HG03045 (cell line): ENCODE results near the gene OPCML.

Experiments used
- ATAC-seq: cut with Tn5 transposase; IDR thresholded peaks from one replicate; pipeline ENCODE4 v1.9.1; 2021; ENCODE audit warnings: mild to moderate bottlenecking, moderate library complexity; ENCODE audit not compliant: unreplicated experiment

The OPCML gene

DNA sequence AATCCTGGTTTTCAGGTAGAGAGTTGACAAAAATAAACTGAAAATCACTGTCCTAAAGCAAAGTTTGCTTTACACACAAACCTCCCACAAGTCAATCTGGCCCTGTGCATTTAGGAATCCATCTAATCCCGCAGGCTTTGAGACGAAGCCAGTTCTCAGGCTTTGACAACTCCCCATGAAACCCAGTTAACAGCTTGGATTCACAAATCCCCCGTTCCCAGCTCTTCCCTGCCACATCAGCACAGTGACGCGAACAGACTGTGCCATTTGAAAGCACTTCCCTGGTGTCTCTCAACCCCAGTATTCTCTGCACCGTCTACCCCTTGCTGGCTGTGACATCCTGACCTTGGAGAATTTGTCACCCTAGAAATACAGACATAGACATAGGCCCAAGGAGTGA is 117.8 kb downstream of the OPCML start:
- no peak for ATAC-seq

DNA sequence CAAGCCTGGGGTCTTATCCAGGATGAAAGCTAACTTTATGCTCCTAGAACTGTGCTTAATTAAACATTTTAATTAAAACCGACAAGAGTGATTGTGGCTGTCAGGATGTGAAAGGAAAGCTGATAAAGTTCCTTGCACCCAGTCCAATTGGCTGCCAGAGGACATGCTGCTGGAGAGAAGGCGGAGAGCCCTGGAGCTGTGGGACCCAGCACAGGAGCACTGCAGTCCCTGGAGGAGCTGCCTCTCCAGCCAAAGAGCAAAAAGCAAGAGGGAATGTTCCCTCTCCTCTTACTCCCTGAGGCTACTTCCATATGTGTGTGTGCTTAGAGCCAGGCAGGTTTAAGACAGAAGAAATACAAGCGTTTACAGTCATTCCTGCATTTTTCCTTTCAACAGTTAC is 118.6 kb downstream of the OPCML start:
- no peak for ATAC-seq

DNA sequence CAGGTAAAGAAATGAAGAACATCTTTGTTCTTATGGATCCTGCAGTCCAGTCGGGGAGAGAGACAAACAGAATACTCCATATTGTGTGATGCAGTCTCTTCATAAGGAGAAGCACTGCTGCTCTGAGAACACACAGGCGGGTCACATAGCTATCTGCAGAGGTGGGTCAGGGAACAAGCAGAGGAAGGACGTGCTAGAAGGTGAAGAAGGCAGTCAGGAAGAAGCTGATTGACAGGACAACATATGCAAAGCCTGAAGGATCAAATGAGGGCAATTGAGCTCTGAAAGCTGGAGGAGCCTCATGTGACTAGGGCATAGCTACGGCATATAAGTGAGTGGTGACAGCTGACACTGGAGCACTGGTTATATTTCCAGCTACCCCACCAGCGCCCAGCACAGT is 122.5 kb downstream of the OPCML start:
- ATAC-seq, result no peak

DNA sequence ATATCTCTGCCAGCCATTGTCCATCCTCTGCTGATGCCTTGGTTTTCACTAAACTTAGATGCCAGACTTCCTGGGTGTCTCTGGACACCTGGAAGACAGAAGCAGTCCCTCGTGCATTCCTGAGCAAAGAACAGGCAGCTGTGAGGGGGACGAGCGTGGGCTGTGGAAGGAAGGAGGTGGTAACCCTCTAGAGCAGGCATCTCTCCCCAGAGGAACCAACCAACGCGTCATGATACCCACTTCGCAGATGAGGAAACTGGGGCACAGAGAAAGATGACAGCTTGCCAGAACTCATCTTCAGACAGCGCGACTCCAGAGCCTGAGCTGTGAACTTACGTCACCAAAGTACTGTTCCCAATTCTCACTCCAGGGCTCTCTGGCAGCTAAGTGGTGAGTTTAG is 123.4 kb downstream of the OPCML start:
- no peak for ATAC-seq

DNA sequence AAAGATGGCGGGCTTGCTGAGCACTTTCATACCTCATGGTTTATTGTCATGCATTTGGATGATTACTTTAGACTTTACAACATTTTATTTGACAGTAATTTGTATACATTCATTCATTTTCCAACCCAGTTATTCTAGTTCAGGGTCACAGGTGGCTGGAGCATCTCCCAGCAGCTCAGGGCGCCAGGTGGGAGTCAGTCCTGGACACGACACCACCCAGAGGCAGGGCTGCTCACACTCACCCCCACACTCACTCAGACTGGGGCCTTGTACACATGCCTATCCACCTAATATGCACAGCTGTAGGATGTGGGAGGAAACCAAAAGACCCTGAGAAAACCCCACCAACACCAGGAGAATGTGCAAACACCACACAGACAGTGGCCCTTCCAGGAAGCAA is 123.9 kb downstream of the OPCML start:
- no peak for ATAC-seq

DNA sequence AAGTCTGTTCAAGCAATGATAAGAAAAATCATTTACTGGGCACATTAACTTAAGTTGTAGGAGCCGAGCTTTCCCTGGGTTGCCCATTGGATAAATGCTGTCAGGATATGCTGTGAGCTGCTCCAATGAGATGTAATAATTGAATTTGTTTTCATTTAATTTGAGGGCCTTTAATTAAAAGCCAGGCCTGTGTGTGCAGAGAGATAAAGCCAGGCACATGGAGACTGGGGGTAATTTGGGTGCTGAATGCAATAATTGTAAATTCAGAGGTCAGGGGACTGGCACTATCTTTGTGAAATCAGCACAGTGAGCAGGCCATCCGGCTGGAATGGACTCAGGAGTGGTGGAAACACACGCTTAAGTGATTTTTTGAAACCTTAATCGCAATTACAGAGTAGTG is 125.8 kb downstream of the OPCML start:
- no peak for ATAC-seq

DNA sequence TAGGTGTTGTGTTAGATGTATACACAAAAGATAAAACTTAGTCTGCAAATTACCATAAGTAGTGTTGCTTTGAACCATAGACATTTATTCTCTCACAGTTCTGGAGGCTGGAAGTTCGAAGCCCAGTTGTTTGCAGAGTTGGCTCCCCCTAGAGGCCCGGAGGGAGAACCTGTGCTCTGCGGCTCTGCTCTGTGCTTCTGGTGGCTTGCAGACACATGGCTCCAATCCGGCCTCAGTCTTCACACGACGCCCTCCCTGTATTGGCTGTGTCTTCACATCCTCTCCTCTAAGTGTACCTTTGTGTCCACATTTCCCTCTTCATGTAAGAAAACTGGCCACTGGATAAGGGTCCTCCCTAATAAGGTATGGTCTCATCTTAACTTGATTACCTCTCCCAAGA is 128.4 kb downstream of the OPCML start:
- ATAC-seq, result no peak

DNA sequence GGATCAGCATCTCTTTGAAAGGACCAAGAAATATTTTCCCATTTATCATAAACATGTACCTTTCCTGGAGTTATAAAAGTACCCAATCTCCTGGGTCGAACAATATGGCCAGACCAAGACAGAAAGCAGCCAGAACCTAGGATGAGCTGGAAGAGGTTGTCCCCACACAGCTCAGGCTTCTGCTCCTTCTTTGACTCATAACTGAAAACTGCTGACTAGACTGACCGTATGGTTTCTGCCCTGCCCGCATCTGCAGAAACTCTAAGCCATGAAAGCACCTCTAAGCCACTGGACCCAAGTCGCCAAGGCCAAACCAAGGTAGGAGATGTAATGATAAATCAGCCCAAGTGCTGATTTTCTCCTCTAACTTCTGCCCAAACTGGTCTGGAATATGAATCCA is 129.8 kb downstream of the OPCML start:
- ATAC-seq, result no peak

DNA sequence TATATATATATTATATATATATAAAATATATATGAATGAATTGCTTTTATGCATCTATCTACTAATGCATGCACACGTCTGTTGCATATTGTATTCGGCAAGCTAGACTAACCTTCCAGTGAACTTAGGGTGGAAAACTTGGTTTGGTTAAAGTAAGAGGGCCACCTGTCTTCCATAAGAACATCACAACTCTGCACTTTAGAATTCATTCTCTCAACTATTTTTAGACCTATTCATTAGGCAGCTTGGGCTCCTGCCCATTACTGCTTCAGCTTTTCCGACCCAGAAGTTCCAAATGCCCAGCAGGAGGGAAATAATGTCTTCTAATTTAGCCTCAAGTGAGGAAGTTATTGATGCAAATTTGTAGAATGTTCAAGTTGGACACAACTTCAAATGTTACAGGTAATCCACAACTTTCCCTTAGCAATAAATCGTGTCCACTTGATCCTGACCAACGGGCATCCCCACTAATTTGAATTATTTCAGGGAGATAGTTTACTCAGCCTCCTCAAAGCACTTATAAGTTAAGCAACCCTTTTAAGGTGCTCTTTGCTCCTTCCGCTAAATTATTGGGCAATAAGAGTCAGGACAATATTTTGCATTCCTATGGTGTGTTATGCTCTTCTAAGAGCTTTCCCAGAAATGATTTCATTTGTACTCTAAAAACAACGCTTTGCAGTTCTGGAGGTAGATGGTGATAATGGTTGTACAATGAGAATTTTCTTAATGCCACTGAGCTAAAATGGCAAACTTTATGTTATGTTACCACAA is 132.3 kb downstream of the OPCML start:
- ATAC-seq, result no peak

DNA sequence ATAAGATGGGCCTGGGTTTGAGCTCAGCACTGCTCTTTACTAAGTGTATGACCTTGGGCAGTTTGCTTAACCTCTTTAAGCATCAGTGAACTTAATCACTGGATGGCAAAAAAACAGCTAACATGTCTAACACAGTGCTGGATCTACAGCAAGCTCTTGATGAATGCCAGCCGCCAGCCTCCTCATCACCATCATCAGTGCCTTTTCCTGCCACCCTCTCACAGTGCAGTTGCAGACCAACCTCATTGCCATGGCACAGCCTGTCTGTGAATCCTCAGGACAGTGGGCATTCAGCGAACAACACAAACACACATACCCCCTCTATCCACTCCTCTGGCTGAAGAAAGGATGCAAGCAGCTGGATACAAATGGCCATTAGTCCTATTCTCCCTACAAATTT is 133.0 kb downstream of the OPCML start:
- no peak for ATAC-seq

DNA sequence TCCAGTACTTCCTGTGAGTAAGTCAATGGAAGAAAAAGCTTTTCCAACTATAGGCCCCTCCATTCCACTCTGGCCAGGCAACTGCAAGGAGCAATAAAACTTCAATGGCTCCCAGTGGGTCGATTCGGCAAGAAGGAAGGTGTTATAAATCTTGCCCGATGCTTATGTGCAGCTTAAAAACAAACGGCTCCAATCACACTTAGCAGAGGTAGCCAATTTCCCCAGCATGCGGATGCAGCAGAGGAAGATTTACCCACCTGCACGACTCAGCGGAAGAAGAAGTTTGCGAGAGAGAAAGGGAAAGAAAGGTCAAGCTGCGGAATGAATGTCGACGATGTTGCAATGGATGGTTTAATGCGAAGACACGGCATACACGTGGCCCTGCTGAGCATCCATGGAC is 141.5 kb downstream of the OPCML start:
- ATAC-seq, result no peak

DNA sequence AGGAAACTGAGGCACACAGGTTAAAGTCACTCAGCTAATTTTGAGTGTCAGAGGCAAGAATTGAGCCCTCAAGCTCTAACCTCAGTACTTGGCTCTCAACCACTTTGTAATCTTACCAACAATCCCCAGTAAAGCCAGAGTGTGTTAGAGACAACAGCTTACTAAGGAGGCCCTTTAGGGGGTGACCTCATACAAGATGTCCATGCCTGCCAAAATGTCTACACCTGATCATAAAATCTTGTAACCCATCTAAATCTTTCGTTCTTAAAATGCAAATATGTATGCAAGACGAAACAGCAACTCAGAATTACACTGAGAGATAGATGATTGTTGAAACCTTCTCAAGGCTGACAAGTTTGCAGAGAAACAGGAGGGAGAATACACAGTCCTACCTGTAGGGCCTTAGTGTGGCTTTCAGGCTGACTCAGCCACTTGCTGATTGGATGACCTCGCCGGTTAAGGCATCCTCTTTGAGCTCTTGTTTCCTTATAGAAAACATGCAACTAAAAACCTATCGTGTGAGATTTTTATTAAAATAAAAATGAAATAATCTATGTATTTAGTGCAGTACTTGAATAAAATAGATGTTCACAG is 143.2 kb downstream of the OPCML start:
- no peak for ATAC-seq

DNA sequence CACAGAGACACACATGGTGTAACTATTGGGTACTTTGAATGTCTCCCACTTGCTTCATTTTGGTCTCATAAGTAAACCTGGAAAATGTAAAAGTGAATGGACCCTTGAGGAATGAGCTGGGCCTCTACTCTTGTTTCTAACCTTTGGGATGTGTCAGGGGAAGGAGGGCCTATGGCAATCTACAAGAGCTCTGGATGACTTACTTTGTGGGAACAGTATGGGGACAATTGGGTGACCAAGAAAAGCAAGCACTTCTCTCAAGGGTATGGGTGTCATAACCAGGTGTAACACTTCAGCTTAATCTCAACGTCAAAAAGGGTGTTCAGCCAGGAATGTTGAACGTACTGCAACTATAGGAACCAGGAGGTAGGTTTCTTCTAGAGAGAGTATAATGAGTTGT is 144.0 kb downstream of the OPCML start:
- no peak for ATAC-seq

DNA sequence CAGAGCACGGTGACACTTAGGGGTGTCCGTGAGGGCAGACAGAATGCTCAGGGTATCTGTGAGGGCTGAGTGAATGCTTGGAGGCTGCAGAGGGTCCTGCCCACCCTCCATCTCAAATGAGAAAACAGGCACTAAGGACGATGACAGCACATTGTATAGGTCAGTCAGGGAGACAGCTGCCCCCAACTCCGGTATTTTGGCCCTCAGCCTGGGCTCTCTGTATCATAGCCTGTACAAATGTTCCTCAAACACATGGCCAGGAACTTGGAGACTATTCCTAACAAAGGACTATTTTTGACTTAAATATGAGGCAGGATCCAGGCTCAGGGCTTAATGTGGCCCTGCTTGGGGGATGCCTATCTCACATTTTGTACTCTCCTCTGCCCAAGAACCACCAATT is 145.4 kb downstream of the OPCML start:
- ATAC-seq, result no peak

DNA sequence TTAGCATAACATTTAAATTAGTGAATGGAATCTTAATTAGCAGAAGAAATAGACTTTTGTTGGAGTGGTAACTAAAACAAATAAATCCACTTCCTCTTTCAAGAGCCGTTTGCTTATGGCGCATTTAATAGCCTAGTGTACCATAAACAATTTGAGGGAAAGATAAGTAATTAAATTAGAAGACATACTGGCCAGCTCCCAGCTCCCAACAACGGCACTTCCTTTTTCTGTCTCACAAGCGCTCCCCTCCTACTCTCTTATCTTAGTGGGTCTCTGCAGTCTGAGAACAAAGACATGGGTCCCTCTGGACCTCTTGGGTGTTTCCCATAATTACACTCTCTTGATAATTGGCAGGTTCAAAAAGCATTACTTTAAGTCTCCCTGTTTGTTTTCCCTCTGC is 146.0 kb downstream of the OPCML start:
- ATAC-seq, result no peak

DNA sequence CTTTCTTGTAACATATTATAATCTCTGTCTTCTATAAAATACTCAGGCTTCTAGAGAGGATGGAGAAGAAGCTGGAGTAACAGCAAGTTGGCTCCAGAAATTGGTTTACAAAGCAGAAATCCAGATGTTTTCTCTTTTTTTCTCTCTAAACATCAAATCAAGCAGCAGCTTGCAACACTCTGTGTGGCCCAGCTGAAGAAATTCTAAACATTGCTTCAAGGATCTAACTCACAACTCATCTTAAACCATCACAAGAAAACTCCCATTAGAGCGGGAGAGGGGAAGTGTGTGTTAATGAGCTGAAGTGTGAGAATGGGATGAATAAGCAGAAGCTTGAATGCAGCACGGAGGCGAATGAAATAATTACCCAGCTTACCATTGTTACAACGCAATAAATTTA is 146.5 kb downstream of the OPCML start:
- ATAC-seq, result no peak

DNA sequence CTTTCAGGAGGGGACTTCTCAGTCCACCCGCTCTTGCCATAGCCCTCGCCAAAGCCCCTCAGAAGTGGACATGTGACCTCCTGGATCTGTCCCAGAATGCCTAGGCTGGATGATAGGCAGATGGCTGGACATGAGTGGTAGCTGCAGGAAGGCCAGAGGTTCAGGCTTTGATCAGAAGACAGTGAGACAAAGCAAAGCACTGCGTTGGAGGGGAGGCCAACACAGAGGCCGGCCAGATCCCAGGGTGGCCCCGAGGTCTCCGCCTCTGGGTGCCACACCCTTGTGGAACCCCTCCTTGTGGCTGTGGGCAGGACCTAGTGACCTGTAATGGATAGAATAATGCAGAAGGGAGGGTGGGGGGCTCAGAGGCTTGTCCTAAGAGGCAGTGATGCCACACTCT is 147.6 kb downstream of the OPCML start:
- ATAC-seq, result no peak

DNA sequence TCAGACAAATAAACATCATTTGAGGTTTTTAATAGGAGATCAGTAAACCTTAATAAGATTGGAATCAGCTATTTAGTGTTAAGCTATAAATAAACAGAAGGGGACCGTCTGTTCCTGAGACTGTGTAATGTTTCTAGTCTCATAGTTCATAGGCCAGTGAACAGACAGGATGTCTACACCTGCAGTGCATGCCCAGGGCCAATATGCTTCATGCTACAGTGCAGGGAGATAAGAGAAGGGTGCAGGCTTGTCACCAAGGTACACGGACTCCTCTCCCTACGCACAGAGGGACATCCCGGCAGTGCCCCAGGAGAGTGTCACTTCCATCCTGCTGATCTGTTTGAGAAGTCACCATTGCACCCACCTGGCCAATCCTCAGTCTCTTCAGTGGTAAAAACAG is 148.6 kb downstream of the OPCML start:
- ATAC-seq, result no peak

DNA sequence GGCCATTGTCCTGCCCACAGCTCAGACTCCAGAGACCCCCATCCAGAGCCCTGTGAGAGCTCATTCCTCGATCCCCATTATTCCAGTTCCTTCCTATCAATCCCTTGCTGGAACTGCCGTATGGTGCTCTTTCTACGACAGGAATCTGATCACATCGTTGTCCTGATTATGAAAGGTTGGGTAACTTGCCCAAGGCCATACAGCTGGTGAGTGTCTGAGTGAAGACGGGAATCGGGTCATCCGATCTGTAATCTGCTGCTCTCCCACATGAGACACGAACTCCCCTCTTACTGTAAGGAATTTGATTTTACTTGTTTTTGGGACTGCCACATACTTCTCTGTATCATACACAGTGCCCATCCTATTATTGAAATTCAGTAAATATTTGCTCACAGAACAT is 149.1 kb downstream of the OPCML start:
- ATAC-seq, result no peak

DNA sequence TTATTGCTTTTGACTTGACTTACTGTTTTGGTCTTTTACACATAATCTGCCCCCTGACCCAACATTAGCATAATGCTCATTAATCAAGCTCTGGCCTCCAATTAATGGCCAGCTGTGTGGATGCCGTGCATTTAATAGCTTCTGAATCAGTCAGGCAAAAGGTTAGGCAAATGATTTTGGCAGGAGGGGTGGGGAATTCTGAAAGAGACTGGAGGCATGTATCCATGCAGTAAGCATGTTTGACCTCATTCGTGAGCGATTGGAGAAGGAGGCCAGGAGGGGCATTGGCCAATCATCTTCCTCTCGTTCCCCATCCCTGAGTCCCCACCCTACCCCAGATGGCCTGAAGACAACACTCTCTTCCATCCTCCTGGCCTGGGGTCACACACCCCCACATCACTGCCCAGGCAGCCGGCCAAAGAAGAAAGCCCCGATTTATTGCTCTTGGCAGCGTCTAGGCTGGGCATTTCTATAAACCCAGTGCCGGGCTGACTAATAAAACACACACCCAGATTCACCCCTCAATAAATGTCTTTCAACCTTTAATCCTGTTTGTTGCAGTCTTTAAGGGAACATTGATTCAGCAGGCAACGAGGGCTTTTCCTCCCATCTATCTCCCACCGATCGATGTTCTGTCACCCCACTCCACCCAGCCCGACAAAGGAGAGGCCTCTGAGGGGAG is 150.0 kb downstream of the OPCML start:
- ATAC-seq, result no peak

DNA sequence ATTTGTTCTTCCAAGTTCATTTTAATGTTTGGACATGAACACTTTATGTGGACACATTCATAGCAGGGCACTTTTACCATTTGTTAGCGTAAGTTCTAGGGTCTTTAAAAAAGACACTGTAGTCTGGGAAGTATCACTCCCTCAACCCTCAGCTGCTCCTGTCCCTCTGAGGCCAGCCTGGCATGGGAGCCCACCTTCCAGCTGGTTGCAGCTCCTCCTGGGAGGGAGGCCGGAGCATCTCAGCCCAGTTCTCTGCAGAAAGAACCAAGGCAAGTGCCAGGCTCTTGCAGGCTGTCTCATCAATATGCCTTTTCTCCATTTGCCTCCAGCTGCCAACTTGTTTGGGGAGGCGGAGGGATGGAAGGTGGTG is 150.6 kb downstream of the OPCML start:
- ATAC-seq, result no peak

DNA sequence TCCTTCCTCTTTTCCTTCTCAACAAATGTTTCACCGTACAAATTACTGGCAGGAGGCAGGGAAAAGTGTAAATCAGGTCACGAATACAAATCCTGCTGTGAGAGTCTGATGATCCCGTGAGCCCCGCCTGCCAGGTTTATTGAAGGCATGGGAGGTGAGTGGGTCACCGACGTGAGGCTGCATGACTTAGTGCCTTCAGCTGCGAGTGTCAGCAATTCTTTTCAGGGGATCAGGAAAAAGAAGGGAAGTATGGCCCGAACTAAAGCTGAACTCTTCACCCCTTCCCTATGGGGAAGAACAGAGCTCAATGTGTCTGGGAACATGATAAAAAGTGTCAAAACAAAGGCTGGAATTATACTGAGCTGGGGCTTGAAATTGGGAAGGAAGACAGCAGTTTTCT is 166.2 kb downstream of the OPCML start:
- ATAC-seq, result no peak

DNA sequence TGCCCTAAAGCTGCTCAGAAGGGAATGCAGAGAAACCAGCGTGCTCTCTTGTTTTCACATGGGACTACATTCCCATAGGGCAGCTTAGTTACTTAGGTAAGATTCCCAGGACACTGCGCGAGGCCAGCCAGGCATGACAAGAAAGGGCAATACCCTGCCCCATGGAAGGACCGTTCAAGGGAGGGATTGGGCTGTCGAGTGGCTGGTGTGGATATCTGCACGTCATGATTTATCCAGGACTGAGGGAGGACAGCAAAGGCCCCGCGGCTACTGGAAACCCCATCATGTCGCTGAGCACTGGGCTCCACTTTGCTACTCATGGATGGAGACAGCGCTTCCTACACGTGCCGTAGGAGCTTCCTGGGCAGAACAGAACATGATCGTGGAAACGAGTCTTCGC is 169.4 kb downstream of the OPCML start:
- no peak for ATAC-seq
